A549 (cell line): Measurements from ENCODE around the gene SPTB. TPM values are rescaled to one million over a fixed set of nuclear protein-coding genes. Genes with fewer than 3 reads are reported as not detected.

ENCODE experiments used
- ATAC-seq, 2 experiments: fragments of 200-7000 bp in 1 of 2; fragments of >200 bp in 1 of 2; cut with Nextera tagmentation in 1 of 2; cut with Tn5 transposase in 1 of 2; 3 replicates each; pipeline versions ENCODE4 v1.8.0 to v1.9.1; 2018 to 2020; ENCODE audit warnings: mild to moderate bottlenecking in 1 of 2, moderate library complexity in 1 of 2
- CTCF ChIA-PET: fragments of 300-600 bp; sonication (Branson Sonifier 250); formaldehyde crosslinking; extraction: SDS; loops from one replicate; lab custom pipeline; 2021; ENCODE audit warnings: antibody characterized with exemption, inconsistent platforms; lab: Yijun Ruan, JAX
- POLR2A ChIA-PET: fragments of 350-600 bp; formaldehyde crosslinking; extraction: SDS; loops from one replicate; lab custom pipeline; 2021; ENCODE audit warnings: antibody characterized with exemption, inconsistent platforms; lab: Yijun Ruan, JAX
- DNase-seq, 2 experiments: peaks; one replicate each; pipeline versions ENCODE4 v3.0.0 to v3.0.0-alpha.2; 2011 to 2016; ENCODE audit warnings: low read depth in 1 of 2, low spot score in 1 of 2
- FAIRE-seq: peaks from 2 replicates; lab custom pipeline; 2011; peaks lifted over from hg19 to GRCh38; lab: Jason Lieb, UNC
- H3K27ac ChIP-seq, 2 experiments: fragments of >200 bp; sonication (Bioruptor Twin); formaldehyde crosslinking; 3 replicates each; pipeline ENCODE4 v1.5.1; 2016 to 2017
- H3K4me1 ChIP-seq: fragments of >200 bp; sonication (Bioruptor Twin); formaldehyde crosslinking; 3 replicates; pipeline ENCODE4 v1.6.1; 2016
- H3K4me2 ChIP-seq: fragments of >200 bp; sonication (Bioruptor Twin); formaldehyde crosslinking; 3 replicates; pipeline ENCODE4 v1.6.1; 2016
- H3K4me3 ChIP-seq: fragments of >200 bp; sonication (Bioruptor Twin); formaldehyde crosslinking; 3 replicates; pipeline ENCODE4 v1.5.1; 2016
- H3K9me3 ChIP-seq: fragments of >200 bp; sonication (Bioruptor Twin); formaldehyde crosslinking; 3 replicates; pipeline ENCODE4 v1.6.1; 2016
- CBX8 ChIP-seq: fragments of 200-600 bp; sonication (generic); IDR thresholded peaks from 2 replicates; pipeline ENCODE4 v1.6.1; 2016
- FOSB ChIP-seq: fragments of 250-450 bp; sonication (Bioruptor Pico); IDR thresholded peaks from 2 replicates; pipeline ENCODE4 v1.5.0; 2020; ENCODE audit warnings: mild to moderate bottlenecking, moderate library complexity
- FOXS1 ChIP-seq: fragments of 250-450 bp; sonication (Bioruptor Pico); IDR thresholded peaks from 2 replicates; pipeline ENCODE4 v1.5.0; 2020; ENCODE audit warnings: mild to moderate bottlenecking, moderate library complexity
- HDAC2 ChIP-seq: fragments of 200-600 bp; sonication (generic); IDR thresholded peaks from 2 replicates; pipeline ENCODE4 v1.6.1; 2016
- HEYL ChIP-seq: fragments of 250-450 bp; sonication (Bioruptor Pico); IDR thresholded peaks from 2 replicates; pipeline ENCODE4 v1.8.0; 2021; ENCODE audit warnings: mild to moderate bottlenecking, moderate library complexity
- HOXA7 ChIP-seq: fragments of 250-450 bp; sonication (Bioruptor Pico); IDR thresholded peaks from 2 replicates; pipeline ENCODE4 v1.5.0; 2020; ENCODE audit warnings: mild to moderate bottlenecking, moderate library complexity
- MAFK ChIP-seq: fragments of 450-650 bp; IDR thresholded peaks from 2 replicates; pipeline ENCODE4 v1.6.1; 2014; ENCODE audit not compliant: partially characterized antibody
- NFE2L2 ChIP-seq: fragments of 150-350 bp; conservative IDR thresholded peaks from 2 replicates; pipeline ENCODE4 v1.6.1; 2014; ENCODE audit warnings: low read length
- PHF8 ChIP-seq: fragments of 200-600 bp; sonication (generic); IDR thresholded peaks from 2 replicates; pipeline ENCODE4 v1.6.1; 2016; ENCODE audit warnings: low read depth, mild to moderate bottlenecking, antibody characterized with exemption, moderate library complexity, borderline replicate concordance
- POLR2AphosphoS2 ChIP-seq: conservative IDR thresholded peaks from 2 replicates; pipeline ENCODE4 v1.6.1; 2012; ENCODE audit warnings: low read length, improper control_type of control experiment, inconsistent platforms
- RARB ChIP-seq: fragments of 250-450 bp; sonication (Bioruptor Pico); IDR thresholded peaks from 2 replicates; pipeline ENCODE4 v1.8.0; 2021; ENCODE audit warnings: mild to moderate bottlenecking, moderate library complexity
- SMC3 ChIP-seq: fragments of >200 bp; sonication (Bioruptor Twin); formaldehyde crosslinking; IDR thresholded peaks from 3 replicates; pipeline ENCODE4 v1.6.1; 2018; ENCODE audit warnings: inconsistent platforms
- ZC3H11A ChIP-seq: fragments of 450-650 bp; IDR thresholded peaks from 2 replicates; pipeline ENCODE4 v1.6.1; 2014; ENCODE audit warnings: antibody characterized with exemption, mild to moderate bottlenecking
- ZSCAN20 ChIP-seq: fragments of 250-450 bp; sonication (Bioruptor Pico); IDR thresholded peaks from 2 replicates; pipeline ENCODE4 v1.8.0; 2022; ENCODE audit warnings: mild to moderate bottlenecking, moderate library complexity
- WGBS: methylation state at CpG from one replicate; pipeline ENCODE4 v1.1.6; 2017; ENCODE audit errors: missing lambda C conversion rate; 5-methylcytosine and 5-hydroxymethylcytosine counted together
- polyA plus RNA-seq, 4 experiments: library from polyadenylated mRNA; depleted of rRNA in 3 of 4; stranded (reverse); fragments of >200 nt; fragmentation: RNase III in 1 of 4; extraction: RNeasy Plus Mini Kit Qiagen cat#74134 plus additional on column Dnase treatment in 1 of 4; gene quantifications; 2 replicates in 3 of 4; 3 replicates in 1 of 4; pipeline ENCODE4 v1.2.3, GENCODE V29; 2011 to 2017
- TF ChIP-seq, protein P1 (sequence below): fragments of 200-600 bp; sonication (generic); IDR thresholded peaks from 2 replicates; pipeline ENCODE4 v1.6.1; 2016; ENCODE audit warnings: antibody characterized with exemption, mild to moderate bottlenecking, moderate library complexity
- TF ChIP-seq, protein P2 (sequence below): fragments of 450-650 bp; IDR thresholded peaks from 2 replicates; pipeline ENCODE4 v1.6.1; 2014; ENCODE audit warnings: antibody characterized with exemption
- TF ChIP-seq, protein P3 (sequence below): fragments of 150-350 bp; IDR thresholded peaks from 2 replicates; pipeline ENCODE4 v1.6.1; 2014; ENCODE audit warnings: low read depth, mild to moderate bottlenecking, low read length
- TF ChIP-seq, protein P4 (sequence below): fragments of >200 bp; sonication (Bioruptor Twin); formaldehyde crosslinking; IDR thresholded peaks from 3 replicates; pipeline ENCODE4 v1.6.1; 2016
- TF ChIP-seq, protein P5 (sequence below): IDR thresholded peaks from 2 replicates; pipeline ENCODE4 v1.6.1; 2012

Gene SPTB
- polyA plus RNA-seq, 2 of the 4 experiments (the other 2 are of a cell fraction) = 0.27 to 2.1 TPM

DNA sequence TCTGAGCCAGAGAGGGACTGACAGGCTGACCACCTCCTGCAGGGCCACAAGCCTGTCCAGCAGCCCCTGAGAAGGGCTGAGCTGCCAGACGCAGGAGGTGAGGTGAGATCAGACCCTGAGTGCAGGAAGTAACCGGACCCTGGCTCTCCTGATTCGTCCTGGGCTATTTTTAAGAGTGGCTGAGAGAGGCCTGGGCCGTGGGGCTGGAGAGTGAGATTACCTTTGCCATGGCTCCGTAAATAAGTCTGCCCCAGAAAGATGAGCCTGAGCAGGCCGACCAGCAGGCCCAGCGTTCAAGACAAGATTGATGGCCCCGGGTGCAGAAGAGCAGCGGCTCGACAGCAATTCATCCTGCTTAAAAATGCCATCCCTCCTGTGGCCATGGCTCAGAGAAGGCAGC lies 54.2 kb downstream of the SPTB start:
- WGBS = 74% methylated on average over 8 of the region's 10 CpGs
- H3K4me3 ChIP-seq = no peak overlapping the region
- no peaks in the 10 kb centered on the region for H3K9me3 ChIP-seq
- ATAC-seq (no peak), FAIRE-seq (no peak), DNase-seq (no peak)
- CTCF ChIA-PET = interaction anchor here (4.0 to 15.2 kb wide), 2 partner anchors 24 to 64 kb away, joined by 47 to 250 read pairs; no protein-coding TSS in a partner anchor
- no peak overlapping the region for H3K27ac ChIP-seq
- POLR2A ChIA-PET = no interaction called here
- TF ChIP-seq HDAC2 = no peak
- no peak for TF ChIP-seq HOXA7
- no peak for TF ChIP-seq HEYL
- TF ChIP-seq NFE2L2 = no peak
- TF ChIP-seq, protein P1, sequence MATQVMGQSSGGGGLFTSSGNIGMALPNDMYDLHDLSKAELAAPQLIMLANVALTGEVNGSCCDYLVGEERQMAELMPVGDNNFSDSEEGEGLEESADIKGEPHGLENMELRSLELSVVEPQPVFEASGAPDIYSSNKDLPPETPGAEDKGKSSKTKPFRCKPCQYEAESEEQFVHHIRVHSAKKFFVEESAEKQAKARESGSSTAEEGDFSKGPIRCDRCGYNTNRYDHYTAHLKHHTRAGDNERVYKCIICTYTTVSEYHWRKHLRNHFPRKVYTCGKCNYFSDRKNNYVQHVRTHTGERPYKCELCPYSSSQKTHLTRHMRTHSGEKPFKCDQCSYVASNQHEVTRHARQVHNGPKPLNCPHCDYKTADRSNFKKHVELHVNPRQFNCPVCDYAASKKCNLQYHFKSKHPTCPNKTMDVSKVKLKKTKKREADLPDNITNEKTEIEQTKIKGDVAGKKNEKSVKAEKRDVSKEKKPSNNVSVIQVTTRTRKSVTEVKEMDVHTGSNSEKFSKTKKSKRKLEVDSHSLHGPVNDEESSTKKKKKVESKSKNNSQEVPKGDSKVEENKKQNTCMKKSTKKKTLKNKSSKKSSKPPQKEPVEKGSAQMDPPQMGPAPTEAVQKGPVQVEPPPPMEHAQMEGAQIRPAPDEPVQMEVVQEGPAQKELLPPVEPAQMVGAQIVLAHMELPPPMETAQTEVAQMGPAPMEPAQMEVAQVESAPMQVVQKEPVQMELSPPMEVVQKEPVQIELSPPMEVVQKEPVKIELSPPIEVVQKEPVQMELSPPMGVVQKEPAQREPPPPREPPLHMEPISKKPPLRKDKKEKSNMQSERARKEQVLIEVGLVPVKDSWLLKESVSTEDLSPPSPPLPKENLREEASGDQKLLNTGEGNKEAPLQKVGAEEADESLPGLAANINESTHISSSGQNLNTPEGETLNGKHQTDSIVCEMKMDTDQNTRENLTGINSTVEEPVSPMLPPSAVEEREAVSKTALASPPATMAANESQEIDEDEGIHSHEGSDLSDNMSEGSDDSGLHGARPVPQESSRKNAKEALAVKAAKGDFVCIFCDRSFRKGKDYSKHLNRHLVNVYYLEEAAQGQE = no peak
- no peak for TF ChIP-seq RARB (CRISPR knock-in tag)
- H3K4me1 ChIP-seq = peaks cover 7% of the 10 kb centered on the region; the same call in 1 of the 3 replicates
- no peak overlapping the region for H3K4me2 ChIP-seq

DNA sequence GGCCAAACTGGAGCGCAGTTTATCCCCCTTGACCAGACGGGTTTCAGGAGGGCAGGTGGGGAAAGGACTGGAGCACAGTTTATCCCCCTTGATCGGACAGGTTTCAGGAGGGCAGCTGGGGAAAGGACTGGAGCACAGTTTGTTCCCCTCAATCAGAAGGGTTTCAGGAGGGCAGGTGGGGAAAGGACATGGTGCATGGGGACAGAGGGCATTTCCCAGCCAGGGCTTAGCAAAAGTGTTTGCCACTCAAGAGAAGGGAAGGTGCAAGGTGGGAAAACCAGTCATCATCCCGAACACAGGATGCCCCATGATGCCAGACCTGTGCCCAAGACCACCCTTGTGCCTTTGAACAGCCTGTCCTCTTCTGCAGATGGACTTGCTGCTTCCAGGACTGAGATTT lies 54.7 kb downstream of the SPTB start:
- Histone ChIP-seq H3K4me3 (no peak overlapping the region), H3K4me1 (peaks cover 7% of the 10 kb centered on the region; the same call in 1 of the 3 replicates), H3K27ac (no peak overlapping the region), H3K4me2 (no peak overlapping the region), H3K9me3 (no peaks in the 10 kb centered on the region)
- ChIA-PET POLR2A (no interaction called here), CTCF (interaction anchor here (1.0 to 15.2 kb wide), 6 partner anchors 12 to 64 kb away, joined by 3 to 250 read pairs (median 46); no protein-coding TSS in a partner anchor)
- ATAC-seq (no peak), FAIRE-seq (no peak), DNase-seq (no peak)
- TF ChIP-seq FOXS1 (CRISPR knock-in tag) (no peak), SMC3 (no peak), PHF8 (no peak), CBX8 (no peak), ZSCAN20 (no peak), MAFK (no peak), POLR2AphosphoS2 (no peak)
- TF ChIP-seq, protein P2, sequence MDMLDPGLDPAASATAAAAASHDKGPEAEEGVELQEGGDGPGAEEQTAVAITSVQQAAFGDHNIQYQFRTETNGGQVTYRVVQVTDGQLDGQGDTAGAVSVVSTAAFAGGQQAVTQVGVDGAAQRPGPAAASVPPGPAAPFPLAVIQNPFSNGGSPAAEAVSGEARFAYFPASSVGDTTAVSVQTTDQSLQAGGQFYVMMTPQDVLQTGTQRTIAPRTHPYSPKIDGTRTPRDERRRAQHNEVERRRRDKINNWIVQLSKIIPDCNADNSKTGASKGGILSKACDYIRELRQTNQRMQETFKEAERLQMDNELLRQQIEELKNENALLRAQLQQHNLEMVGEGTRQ = no peak
- TF ChIP-seq, protein P3, sequence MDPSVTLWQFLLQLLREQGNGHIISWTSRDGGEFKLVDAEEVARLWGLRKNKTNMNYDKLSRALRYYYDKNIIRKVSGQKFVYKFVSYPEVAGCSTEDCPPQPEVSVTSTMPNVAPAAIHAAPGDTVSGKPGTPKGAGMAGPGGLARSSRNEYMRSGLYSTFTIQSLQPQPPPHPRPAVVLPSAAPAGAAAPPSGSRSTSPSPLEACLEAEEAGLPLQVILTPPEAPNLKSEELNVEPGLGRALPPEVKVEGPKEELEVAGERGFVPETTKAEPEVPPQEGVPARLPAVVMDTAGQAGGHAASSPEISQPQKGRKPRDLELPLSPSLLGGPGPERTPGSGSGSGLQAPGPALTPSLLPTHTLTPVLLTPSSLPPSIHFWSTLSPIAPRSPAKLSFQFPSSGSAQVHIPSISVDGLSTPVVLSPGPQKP = no peak
- TF ChIP-seq, protein P4, sequence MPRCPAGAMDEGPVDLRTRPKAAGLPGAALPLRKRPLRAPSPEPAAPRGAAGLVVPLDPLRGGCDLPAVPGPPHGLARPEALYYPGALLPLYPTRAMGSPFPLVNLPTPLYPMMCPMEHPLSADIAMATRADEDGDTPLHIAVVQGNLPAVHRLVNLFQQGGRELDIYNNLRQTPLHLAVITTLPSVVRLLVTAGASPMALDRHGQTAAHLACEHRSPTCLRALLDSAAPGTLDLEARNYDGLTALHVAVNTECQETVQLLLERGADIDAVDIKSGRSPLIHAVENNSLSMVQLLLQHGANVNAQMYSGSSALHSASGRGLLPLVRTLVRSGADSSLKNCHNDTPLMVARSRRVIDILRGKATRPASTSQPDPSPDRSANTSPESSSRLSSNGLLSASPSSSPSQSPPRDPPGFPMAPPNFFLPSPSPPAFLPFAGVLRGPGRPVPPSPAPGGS = no peak
- WGBS = 76% methylated on average over 2 of the region's 4 CpGs

DNA sequence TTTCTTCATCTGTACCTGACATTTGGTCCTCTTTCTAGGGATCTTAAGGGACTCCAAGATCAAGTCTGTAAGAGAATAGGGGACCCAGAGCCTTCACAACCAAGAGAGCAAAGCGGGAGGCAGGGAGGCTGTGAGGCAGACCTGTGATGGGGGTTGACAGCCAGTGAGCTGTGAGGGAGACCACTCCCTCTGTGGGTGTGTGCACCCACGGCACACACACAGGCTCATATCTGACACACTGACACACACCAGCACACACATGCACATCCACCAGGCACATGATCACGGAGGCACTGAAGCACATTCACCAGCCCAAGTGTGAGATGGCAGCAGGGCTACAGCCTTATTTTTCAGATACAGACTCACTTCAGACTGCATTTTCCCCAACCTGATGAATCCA lies 55.2 kb downstream of the SPTB start:
- POLR2A ChIA-PET = no interaction called here
- H3K9me3 ChIP-seq = no peaks in the 10 kb centered on the region
- no peak overlapping the region for H3K4me3 ChIP-seq
- no peak for TF ChIP-seq FOSB (CRISPR knock-in tag)
- TF ChIP-seq, protein P5, sequence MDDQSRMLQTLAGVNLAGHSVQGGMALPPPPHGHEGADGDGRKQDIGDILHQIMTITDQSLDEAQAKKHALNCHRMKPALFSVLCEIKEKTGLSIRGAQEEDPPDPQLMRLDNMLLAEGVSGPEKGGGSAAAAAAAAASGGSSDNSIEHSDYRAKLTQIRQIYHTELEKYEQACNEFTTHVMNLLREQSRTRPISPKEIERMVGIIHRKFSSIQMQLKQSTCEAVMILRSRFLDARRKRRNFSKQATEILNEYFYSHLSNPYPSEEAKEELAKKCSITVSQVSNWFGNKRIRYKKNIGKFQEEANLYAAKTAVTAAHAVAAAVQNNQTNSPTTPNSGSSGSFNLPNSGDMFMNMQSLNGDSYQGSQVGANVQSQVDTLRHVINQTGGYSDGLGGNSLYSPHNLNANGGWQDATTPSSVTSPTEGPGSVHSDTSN = no peak
- TF ChIP-seq SMC3 = no peak
- TF ChIP-seq, protein P1 = no peak
- no peak for TF ChIP-seq ZC3H11A
- TF ChIP-seq ZSCAN20 = no peak
- TF ChIP-seq, protein P2 = no peak
- TF ChIP-seq HDAC2 = no peak
- no peak overlapping the region for H3K4me2 ChIP-seq
- DNase-seq (no peak), ATAC-seq (no peak), FAIRE-seq (no peak)
- WGBS = 100% methylated on average over 2 of the region's 3 CpGs
- CTCF ChIA-PET = interaction anchor here (0.6 to 15.2 kb wide), 24 partner anchors 9 to 349 kb away, joined by 3 to 250 read pairs (median 10); partner anchors contain the start of gene SPTB
- no peak overlapping the region for H3K27ac ChIP-seq
- peaks cover 7% of the 10 kb centered on the region; the same call in 1 of the 3 replicates for H3K4me1 ChIP-seq
